Common myeloid progenitor, CD34-positive (primary cell): ENCODE data around the gene ZNF740.
A peak's percentile ranks its signal among the peaks of the same experiment; 100 is the strongest.
"Not testable (repeated sequence)": the region's sequence is repeated elsewhere in the genome, so short reads cannot be mapped to it uniquely, and the experiment has no call there.

Source experiments
- CTCF ChIA-PET: fragments of 350-600 bp; sonication (Branson Sonifier 250); formaldehyde crosslinking; loops from one replicate; lab custom pipeline; 2021; ENCODE audit warnings: antibody characterized with exemption; lab: Charles Lee
- POLR2A ChIA-PET: fragments of 350-600 bp; sonication (Branson Sonifier 250); formaldehyde crosslinking; loops from one replicate; lab custom pipeline; 2021; ENCODE audit warnings: antibody characterized with exemption; lab: Charles Lee
- DNase-seq, 3 donors: peaks; one replicate each; pipeline versions ENCODE4 v3.0.0 to v3.0.0-alpha.2; 2013
- H3K27ac ChIP-seq, 2 experiments: 1 replicate in 1 of 2; 2 replicates in 1 of 2; pipeline ENCODE4 v1.7.0; 2013; ENCODE audit warnings: inconsistent platforms in 2 of 2, low read length in 2 of 2, mild to moderate bottlenecking in 2 of 2, low read depth in 1 of 2, moderate library complexity in 1 of 2; ENCODE audit not compliant: severe bottlenecking in 2 of 2, insufficient read depth in 1 of 2, poor library complexity in 1 of 2
- H3K27me3 ChIP-seq, 5 experiments: replicated peaks in 2 of 5; 1 replicate in 3 of 5; 2 replicates in 2 of 5; pipeline versions ENCODE4 v1.6.1 to v1.7.0; 2013; ENCODE audit warnings: low read length in 4 of 5, mild to moderate bottlenecking in 2 of 5, moderate library complexity in 2 of 5, inconsistent platforms in 1 of 5; ENCODE audit not compliant: insufficient read depth in 5 of 5, control insufficient read depth in 4 of 5
- H3K36me3 ChIP-seq, 4 experiments: 1 replicate in 2 of 4; 2 replicates in 2 of 4; pipeline versions ENCODE4 v1.6.1 to v1.7.0; 2013; ENCODE audit warnings: low read length in 3 of 4, control low read depth in 1 of 4, mild to moderate bottlenecking in 1 of 4; ENCODE audit not compliant: control insufficient read depth in 4 of 4, insufficient read depth in 4 of 4
- H3K4me1 ChIP-seq, 4 experiments: 1 replicate in 3 of 4; 2 replicates in 1 of 4; pipeline versions ENCODE4 v1.6.1 to v1.7.1; 2013; ENCODE audit warnings: low read length in 3 of 4, mild to moderate bottlenecking in 3 of 4, control low read depth in 1 of 4, inconsistent platforms in 1 of 4, moderate library complexity in 1 of 4; ENCODE audit not compliant: control insufficient read depth in 4 of 4, insufficient read depth in 4 of 4; ENCODE audit errors: control extremely low read depth in 1 of 4
- H3K4me3 ChIP-seq, 7 experiments: 1 replicate in 4 of 7; 2 replicates in 3 of 7; pipeline versions ENCODE4 v1.5.1 to v1.7.0; 2013; ENCODE audit warnings: mild to moderate bottlenecking in 7 of 7, low read length in 6 of 7, moderate library complexity in 6 of 7, inconsistent platforms in 2 of 7, low read depth in 2 of 7, control low read depth in 1 of 7; ENCODE audit not compliant: insufficient read depth in 4 of 7, control insufficient read depth in 1 of 7; ENCODE audit errors: extremely low read depth in 1 of 7
- H3K9me3 ChIP-seq, 5 experiments: 1 replicate in 4 of 5; 2 replicates in 1 of 5; pipeline versions ENCODE4 v1.6.1 to v1.7.1; 2013; ENCODE audit warnings: low read length in 4 of 5, mild to moderate bottlenecking in 2 of 5, inconsistent platforms in 1 of 5, low read depth in 1 of 5, moderate library complexity in 1 of 5; ENCODE audit not compliant: control insufficient read depth in 4 of 5, insufficient read depth in 2 of 5; ENCODE audit errors: control extremely low read depth in 1 of 5
- WGBS: methylation state at CpG from one replicate; pipeline ENCODE4 v1.1.5; 2013; ENCODE audit not compliant: insufficient coverage; 5-methylcytosine and 5-hydroxymethylcytosine counted together

ZNF740 gene

GRCh38 chr12:53178803-53179202 lies 1.7 kb upstream of the ZNF740 start:
- H3K4me3 ChIP-seq, H3K27ac ChIP-seq, POLR2A ChIA-PET, DNase-seq, H3K27me3 ChIP-seq, H3K9me3 ChIP-seq: not testable (repeated sequence)
- peaks cover 23 to 44% (median 33%) of the 10 kb centered on the region in 4 experiments for H3K4me1 ChIP-seq
- peaks cover 4 to 22% (median 12%) of the 10 kb centered on the region in 4 experiments for H3K36me3 ChIP-seq
- WGBS: 99% methylated on average over 7 of the region's 14 CpGs
- CTCF ChIA-PET: interaction anchor here (3.0 to 5.0 kb wide), 3 partner anchors 19 to 33 kb away, joined by 9 to 32 read pairs (median 18); no protein-coding TSS in a partner anchor

- Histone ChIP-seq H3K9me3 (no peaks in the 10 kb centered on the region), H3K4me1 (peaks cover 23 to 43% (median 33%) of the 10 kb centered on the region in 4 experiments), H3K27me3 (no peaks in the 10 kb centered on the region), H3K4me3 (peak overlapping the region; percentile 51 to 87 (median 76)), H3K27ac (peak overlapping the region; percentile 74 to 90), H3K36me3 (peaks cover 7 to 29% (median 18%) of the 10 kb centered on the region in 4 experiments)
- CTCF ChIA-PET: interaction anchor here (0.6 to 4.5 kb wide), 9 partner anchors 8 to 142 kb away, joined by 3 to 26 read pairs (median 4); no protein-coding TSS in a partner anchor
- POLR2A ChIA-PET: interaction anchor here (0.5 to 0.7 kb wide), 4 partner anchors 81 to 1348 kb away, joined by 3 to 4 read pairs (median 4); no protein-coding TSS in a partner anchor
- WGBS: 24% methylated on average over 12 of the region's 12 CpGs
- no peak for DNase-seq
These were observed 769 bp upstream of the ZNF740 start for GRCh38 chr12:53179687-53180219.

- CTCF ChIA-PET: interaction anchor here (0.9 to 4.5 kb wide), 17 partner anchors 9 to 143 kb away, joined by 3 to 30 read pairs (median 5); partner anchors contain the start of genes ESPL1 and ITGB7
- H3K4me3 ChIP-seq: peak overlapping the region; percentile 51 to 87 (median 76)
- 5% methylated on average over 25 of the region's 57 CpGs for WGBS
These were observed 566 bp downstream of the ZNF740 start for GRCh38 chr12:53180931-53181645.

GRCh38 chr12:53181935-53182334 lies 1.4 kb downstream of the ZNF740 start:
- Histone ChIP-seq H3K36me3 (peaks cover 18 to 51% (median 36%) of the 10 kb centered on the region in 4 experiments), H3K4me3 (peak overlapping the region in 3 of 7 experiments; percentile 53 to 87 (median 85))
- POLR2A ChIA-PET: interaction anchor here (0.9 kb wide), 1 partner anchor 13 kb away, joined by 6 read pairs; no protein-coding TSS in a partner anchor

More at GRCh38 chr12:53180931-53181645, 566 bp downstream of the ZNF740 start:
- no peaks in the 10 kb centered on the region for H3K27me3 ChIP-seq
- POLR2A ChIA-PET: interaction anchor here (0.9 kb wide), 1 partner anchor 14 kb away, joined by 6 read pairs; no protein-coding TSS in a partner anchor
- no peaks in the 10 kb centered on the region for H3K9me3 ChIP-seq
- H3K27ac ChIP-seq: peak overlapping the region; percentile 74 to 90
- H3K36me3 ChIP-seq: peaks cover 14 to 42% (median 29%) of the 10 kb centered on the region in 4 experiments
- no peak for DNase-seq
- peaks cover 23 to 38% (median 32%) of the 10 kb centered on the region in 4 experiments for H3K4me1 ChIP-seq

GRCh38 chr12:53182903-53183302 lies 2.4 kb downstream of the ZNF740 start:
- peak in 1 of 3 donors; percentile 14 for DNase-seq
- Histone ChIP-seq H3K36me3 (peaks cover 25 to 61% (median 44%) of the 10 kb centered on the region in 4 experiments), H3K27ac (no peak overlapping the region), H3K9me3 (no peaks in the 10 kb centered on the region), H3K4me3 (peak overlapping the region in 3 of 7 experiments; percentile 9 to 20 (median 14)), H3K27me3 (no peaks in the 10 kb centered on the region), H3K4me1 (peaks cover 23 to 38% (median 32%) of the 10 kb centered on the region in 4 experiments)
- no CpG with 5 or more reads among the region's 2 CpGs for WGBS
- POLR2A ChIA-PET: no interaction called here
- CTCF ChIA-PET: interaction anchor here (1.0 to 4.5 kb wide), 9 partner anchors 10 to 135 kb away, joined by 3 to 30 read pairs (median 10); partner anchors contain the start of genes ESPL1 and ITGB7

More at GRCh38 chr12:53181935-53182334, 1.4 kb downstream of the ZNF740 start:
- H3K27me3 ChIP-seq: no peaks in the 10 kb centered on the region
- CTCF ChIA-PET: interaction anchor here (1.0 to 4.5 kb wide), 14 partner anchors 8 to 134 kb away, joined by 3 to 30 read pairs (median 6); partner anchors contain the start of genes ESPL1 and ITGB7
- H3K27ac ChIP-seq: no peak overlapping the region
- WGBS: 93% methylated on average over 2 of the region's 2 CpGs
- H3K4me1 ChIP-seq: peaks cover 23 to 38% (median 32%) of the 10 kb centered on the region in 4 experiments
- DNase-seq: no peak
- H3K9me3 ChIP-seq: no peaks in the 10 kb centered on the region

- Histone ChIP-seq H3K9me3 (no peaks in the 10 kb centered on the region), H3K4me3 (no peak overlapping the region), H3K36me3 (peaks cover 31 to 73% (median 54%) of the 10 kb centered on the region in 4 experiments), H3K27ac (no peak overlapping the region), H3K4me1 (peaks cover 17 to 34% (median 27%) of the 10 kb centered on the region in 4 experiments), H3K27me3 (no peaks in the 10 kb centered on the region)
- no peak for DNase-seq
- ChIA-PET POLR2A (no interaction called here), CTCF (interaction anchor here (1.0 to 9.0 kb wide), 9 partner anchors 11 to 103 kb away, joined by 3 to 69 read pairs (median 5); no protein-coding TSS in a partner anchor)
- 90% methylated on average over 6 of the region's 6 CpGs for WGBS
These were observed 4.3 kb downstream of the ZNF740 start for GRCh38 chr12:53184828-53185227.
